Gastroesophageal sphincter (tissue), 3 donors: ENCODE data around the gene KRTAP2-2.

Experiments used
- POLR2A ChIP-seq, 2 donors: fragments of 450-650 bp; IDR thresholded peaks; one replicate each; pipeline ENCODE4 v1.6.1; 2017; ENCODE audit warnings: antibody characterized with exemption in 2 of 2, mild to moderate bottlenecking in 2 of 2, moderate library complexity in 1 of 2
- TF ChIP-seq, protein P1 (sequence below), 4 experiments: fragments of 200-600 bp in 2 of 4; fragments of 450-650 bp in 2 of 4; sonication (generic) in 1 of 4; IDR thresholded peaks; one replicate each; pipeline ENCODE4 v1.5.1; 2017 to 2019; ENCODE audit warnings: antibody characterized with exemption in 4 of 4, mild to moderate bottlenecking in 2 of 4, moderate library complexity in 2 of 4

DNA sequence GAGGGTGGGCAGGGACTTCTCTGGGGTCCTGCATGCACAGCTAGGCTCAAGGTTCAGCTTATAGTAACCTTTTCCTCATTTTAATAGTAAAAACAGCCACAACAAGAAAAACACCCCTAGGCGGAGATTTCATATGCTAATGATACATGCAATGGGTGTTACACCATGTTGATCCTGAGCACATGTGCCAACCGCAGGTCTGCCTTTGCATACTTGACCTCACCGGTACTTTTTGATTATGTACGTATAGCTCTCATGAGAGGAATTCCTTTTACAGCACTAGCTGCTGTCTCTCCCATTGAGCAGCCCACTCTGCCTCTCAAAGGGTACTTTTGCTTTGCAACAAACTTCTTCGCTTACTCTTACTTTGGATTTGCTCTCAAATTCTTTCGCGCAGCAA is 41.0 kb upstream of the KRTAP2-2 start:
- TF ChIP-seq POLR2A (IDR thresholded peaks at IDR 0.05) = no peak
- TF ChIP-seq, protein P1, sequence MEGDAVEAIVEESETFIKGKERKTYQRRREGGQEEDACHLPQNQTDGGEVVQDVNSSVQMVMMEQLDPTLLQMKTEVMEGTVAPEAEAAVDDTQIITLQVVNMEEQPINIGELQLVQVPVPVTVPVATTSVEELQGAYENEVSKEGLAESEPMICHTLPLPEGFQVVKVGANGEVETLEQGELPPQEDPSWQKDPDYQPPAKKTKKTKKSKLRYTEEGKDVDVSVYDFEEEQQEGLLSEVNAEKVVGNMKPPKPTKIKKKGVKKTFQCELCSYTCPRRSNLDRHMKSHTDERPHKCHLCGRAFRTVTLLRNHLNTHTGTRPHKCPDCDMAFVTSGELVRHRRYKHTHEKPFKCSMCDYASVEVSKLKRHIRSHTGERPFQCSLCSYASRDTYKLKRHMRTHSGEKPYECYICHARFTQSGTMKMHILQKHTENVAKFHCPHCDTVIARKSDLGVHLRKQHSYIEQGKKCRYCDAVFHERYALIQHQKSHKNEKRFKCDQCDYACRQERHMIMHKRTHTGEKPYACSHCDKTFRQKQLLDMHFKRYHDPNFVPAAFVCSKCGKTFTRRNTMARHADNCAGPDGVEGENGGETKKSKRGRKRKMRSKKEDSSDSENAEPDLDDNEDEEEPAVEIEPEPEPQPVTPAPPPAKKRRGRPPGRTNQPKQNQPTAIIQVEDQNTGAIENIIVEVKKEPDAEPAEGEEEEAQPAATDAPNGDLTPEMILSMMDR (IDR thresholded peaks at IDR 0.05) = no peak
